ENCODE data around the gene CELA2B.
A peak's percentile ranks its signal among the peaks of the same experiment; 100 is the strongest.
"Not testable (repeated sequence)": the region's sequence is repeated elsewhere in the genome, so short reads cannot be mapped to it uniquely, and the experiment has no call there.

Gene CELA2B

GRCh38 chr1:15475752-15476314 lies at the start of gene CELA2B:
Gene CELA2B (plus strand): TSS chr1:15476104. CDS start chr1:15476126, 22 bp downstream.
- DNase-seq (ENCODE audit: low spot score), result no peak
- TF ChIP-seq, protein P1, sequence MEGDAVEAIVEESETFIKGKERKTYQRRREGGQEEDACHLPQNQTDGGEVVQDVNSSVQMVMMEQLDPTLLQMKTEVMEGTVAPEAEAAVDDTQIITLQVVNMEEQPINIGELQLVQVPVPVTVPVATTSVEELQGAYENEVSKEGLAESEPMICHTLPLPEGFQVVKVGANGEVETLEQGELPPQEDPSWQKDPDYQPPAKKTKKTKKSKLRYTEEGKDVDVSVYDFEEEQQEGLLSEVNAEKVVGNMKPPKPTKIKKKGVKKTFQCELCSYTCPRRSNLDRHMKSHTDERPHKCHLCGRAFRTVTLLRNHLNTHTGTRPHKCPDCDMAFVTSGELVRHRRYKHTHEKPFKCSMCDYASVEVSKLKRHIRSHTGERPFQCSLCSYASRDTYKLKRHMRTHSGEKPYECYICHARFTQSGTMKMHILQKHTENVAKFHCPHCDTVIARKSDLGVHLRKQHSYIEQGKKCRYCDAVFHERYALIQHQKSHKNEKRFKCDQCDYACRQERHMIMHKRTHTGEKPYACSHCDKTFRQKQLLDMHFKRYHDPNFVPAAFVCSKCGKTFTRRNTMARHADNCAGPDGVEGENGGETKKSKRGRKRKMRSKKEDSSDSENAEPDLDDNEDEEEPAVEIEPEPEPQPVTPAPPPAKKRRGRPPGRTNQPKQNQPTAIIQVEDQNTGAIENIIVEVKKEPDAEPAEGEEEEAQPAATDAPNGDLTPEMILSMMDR (IDR thresholded peaks at IDR 0.05), result no peak
- H3K4me3 ChIP-seq, result no peak within 1 kb of the TSS
- H3K27ac ChIP-seq, result no peak within 1 kb of the TSS

DNA sequence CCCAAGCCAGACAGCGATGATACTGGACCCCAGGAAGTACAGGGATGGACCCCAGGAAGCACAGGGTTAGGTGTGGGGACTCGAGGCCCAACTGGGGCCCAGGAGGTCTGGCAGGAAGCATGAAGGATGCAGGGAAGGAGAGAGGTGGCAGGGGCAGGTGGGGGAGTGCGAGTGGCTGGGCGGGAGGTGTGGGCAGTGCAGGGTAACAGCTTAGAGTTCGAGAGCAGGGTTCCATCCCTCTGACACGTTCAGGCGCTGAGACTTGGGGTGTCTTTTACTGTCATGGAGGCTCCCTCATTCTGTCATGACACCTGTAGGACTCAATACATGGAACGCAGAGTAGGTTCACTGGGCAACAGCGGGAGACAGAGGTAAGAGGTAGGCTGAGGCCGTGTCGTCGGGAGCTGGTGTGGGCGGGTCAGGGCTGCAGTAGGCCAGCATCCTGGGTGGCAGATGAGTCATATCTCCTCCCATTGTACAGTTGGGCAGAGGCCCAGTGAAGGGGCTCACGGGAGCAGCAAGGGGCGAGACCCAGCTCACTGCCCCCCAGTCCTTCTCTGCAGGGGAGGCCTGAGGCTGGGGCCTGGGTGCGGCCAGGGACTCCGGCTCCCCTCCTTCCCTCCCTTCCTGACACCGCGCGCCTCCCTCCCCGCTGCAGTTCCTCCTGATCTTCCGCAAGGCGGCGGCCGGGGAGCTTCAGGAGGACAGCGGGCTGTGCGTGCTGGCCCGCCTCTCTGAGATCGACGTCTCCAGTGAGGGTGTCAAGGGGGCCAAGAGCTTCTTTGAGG lies 49.2 kb upstream of the CELA2B start:
- no peak for DNase-seq (ENCODE audit: low spot score)
- TF ChIP-seq, protein P1 (IDR thresholded peaks at IDR 0.05), result no peak
- no peak overlapping the region for H3K27ac ChIP-seq
- no peak overlapping the region for H3K4me3 ChIP-seq

- no peak for DNase-seq (ENCODE audit: low spot score)
- H3K27ac ChIP-seq, result no peak overlapping the region
- H3K4me3 ChIP-seq, result no peak overlapping the region
- TF ChIP-seq, protein P1 (IDR thresholded peaks at IDR 0.05), result no peak
These were observed 48.6 kb upstream of the CELA2B start for GRCh38 chr1:15427280-15427666.

DNA sequence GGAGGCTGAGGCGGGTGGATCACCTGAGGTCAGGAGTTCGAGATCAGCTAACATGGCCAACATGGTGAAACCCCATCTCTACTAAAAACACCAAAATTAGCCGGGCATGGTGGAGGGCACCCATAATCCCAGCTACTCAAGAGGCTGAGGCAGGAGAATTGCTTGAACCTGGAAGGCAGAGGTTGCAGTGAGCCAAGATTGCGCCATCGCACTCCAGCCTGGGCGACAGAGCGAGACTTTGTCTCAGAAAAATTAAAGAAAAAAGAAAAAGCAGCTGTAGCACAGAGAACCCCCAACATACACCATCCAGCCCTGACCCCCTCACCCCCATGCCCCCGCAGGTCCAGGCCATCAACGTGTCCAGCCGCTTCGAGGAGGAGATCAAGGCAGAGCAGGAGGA lies 47.7 kb upstream of the CELA2B start:
- H3K27ac ChIP-seq; DNase-seq (ENCODE audit: low spot score); H3K4me3 ChIP-seq: not testable (repeated sequence)

GRCh38 chr1:15428815-15429435 lies 47.0 kb upstream of the CELA2B start:
- TF ChIP-seq, protein P1 (IDR thresholded peaks at IDR 0.05), result no peak
- Histone ChIP-seq H3K27ac (no peak overlapping the region), H3K4me3 (no peak overlapping the region)
- DNase-seq (ENCODE audit: low spot score), result no peak

GRCh38 chr1:15429701-15430149 lies 46.2 kb upstream of the CELA2B start:
- Histone ChIP-seq H3K4me3 (no peak overlapping the region), H3K27ac (no peak overlapping the region)
- TF ChIP-seq, protein P1 (IDR thresholded peaks at IDR 0.05), result no peak
- no peak for DNase-seq (ENCODE audit: low spot score)

DNA sequence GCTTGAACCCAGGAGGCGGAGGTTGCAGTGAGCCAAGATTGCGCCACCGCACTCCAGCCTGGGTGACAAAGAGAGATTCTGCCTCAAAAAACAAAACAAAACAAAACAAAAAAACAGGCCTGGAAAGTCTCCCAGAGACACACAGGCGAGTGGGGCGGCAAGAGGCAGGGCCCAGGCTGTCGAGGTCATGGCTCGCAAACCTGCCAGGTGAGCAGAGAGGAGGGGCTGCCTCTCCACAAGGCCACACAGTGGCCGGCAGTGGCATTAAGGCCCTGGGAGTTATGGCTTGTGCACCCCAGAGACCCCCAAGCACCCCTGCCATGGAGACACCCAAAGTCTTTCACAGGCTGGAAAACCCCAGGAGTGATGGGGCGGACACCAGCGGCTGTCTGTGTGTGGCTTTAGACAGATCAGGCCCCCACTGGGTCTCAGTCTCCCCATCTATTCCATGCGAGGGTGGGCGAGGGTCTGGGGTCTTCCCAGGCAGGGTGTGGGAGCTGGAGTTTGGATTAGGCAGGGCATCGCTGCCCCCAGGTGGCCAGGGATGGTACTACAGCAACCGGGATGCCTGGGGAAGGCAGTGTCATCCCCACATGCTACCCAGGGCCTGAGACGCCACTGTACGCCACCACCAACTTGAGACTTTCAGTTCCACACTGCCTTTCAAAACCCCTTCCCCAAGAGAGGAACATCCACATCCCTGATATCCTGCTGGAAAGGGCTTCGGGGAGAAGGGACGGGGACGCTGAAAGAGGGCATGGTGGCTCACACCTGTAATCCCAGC lies 44.9 kb upstream of the CELA2B start:
- Histone ChIP-seq H3K4me3 (no peak overlapping the region), H3K27ac (no peak overlapping the region)
- TF ChIP-seq, protein P1 (IDR thresholded peaks at IDR 0.05), result peak; percentile 98
- no peak for DNase-seq (ENCODE audit: low spot score)

Data from coronary artery (tissue), 2 donors.